ENCODE results near the gene POU2F1. TPM values are rescaled to one million over a fixed set of nuclear protein-coding genes. Genes with fewer than 3 reads are reported as not detected.

The POU2F1 gene
- total and polyA plus RNA-seq, 2 donors (not counting 3 experiments of a cell fraction or from before 2014, with no cell fraction given): 6.0 to 12.9 TPM

DNA sequence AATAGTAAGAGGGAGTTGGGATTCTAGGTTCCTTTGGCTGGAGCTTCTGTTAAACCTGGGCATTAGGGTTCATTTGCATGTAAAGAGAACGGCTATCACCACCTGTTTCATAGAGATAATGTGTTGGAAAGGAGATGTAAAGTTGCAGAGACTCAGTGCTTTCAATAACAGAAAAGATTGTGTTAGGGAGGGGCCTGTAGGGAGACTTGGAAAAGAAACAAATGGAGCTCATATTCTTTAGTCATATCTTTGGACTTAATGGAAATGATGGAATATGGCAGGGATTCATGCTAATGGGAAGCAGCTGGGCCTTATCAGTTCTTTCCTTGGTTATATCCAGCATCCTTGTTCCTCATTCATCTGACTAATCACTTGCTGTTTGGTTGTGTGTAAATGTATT, 152.7 kb downstream of the POU2F1 start:
- no peak overlapping the region for H3K4me3 ChIP-seq (replicated peaks in 1 of 3; ENCODE audit: insufficient read depth in 1 of 3, low read depth in 1 of 3, low read length in 3 of 3)
- no peak overlapping the region for H3K9ac ChIP-seq (replicated peaks; ENCODE audit: extremely low read depth, insufficient read depth, low read length)
- H3K27me3 ChIP-seq (ENCODE audit: control insufficient read depth in 2 of 2, insufficient read depth in 2 of 2, low read length in 2 of 2): no peaks in the 10 kb centered on the region
- no peak overlapping the region for H3K27ac ChIP-seq (ENCODE audit: insufficient read depth, low read depth, low read length)
- H4K20me1 ChIP-seq (replicated peaks; ENCODE audit: control insufficient read depth, extremely low read depth, insufficient read depth, low read length): no peaks in the 10 kb centered on the region
- no peaks in the 10 kb centered on the region for H3K4me1 ChIP-seq (ENCODE audit: control insufficient read depth, extremely low read depth, insufficient read depth, low read length)
- dilution Hi-C loops (cut with MboI; ENCODE audit: extremely low pct_ligation_motif_present, low sequenced_read_pairs) (no loop called here), intact Hi-C loops (cut with micrococcal nuclease) (no loop called here)
- H3K79me2 ChIP-seq (ENCODE audit: control insufficient read depth, insufficient read depth, low read length): no peaks in the 10 kb centered on the region
- POLR2A ChIA-PET: no interaction called here
- no peaks in the 10 kb centered on the region for H3K36me3 ChIP-seq (ENCODE audit: control insufficient read depth in 2 of 2, extremely low read depth in 1 of 2, insufficient read depth in 2 of 2, low read length in 2 of 2)
- no peak for FAIRE-seq
- BruUV-seq (replicated peaks): no TSS peak
- CTCF ChIA-PET: interaction anchor here (1.8 kb wide), 1 partner anchor 10 kb away, joined by 8 read pairs; no protein-coding TSS in a partner anchor
- H3K9me3 ChIP-seq (replicated peaks; ENCODE audit: control insufficient read depth, insufficient read depth, low read length): no peaks in the 10 kb centered on the region
- no peak overlapping the region for H3K4me2 ChIP-seq (ENCODE audit: insufficient read depth, low read length)
- no peak for DNase-seq (ENCODE audit: low read depth, low spot score)
- H2AFZ ChIP-seq (ENCODE audit: low read depth, low read length): no peak overlapping the region
- H3K9me1 ChIP-seq (replicated peaks; ENCODE audit: control insufficient read depth, extremely low read depth, insufficient read depth, low read length): no peaks in the 10 kb centered on the region
- TF ChIP-seq POLR2A (IDR thresholded peaks at IDR 0.05; ENCODE audit: low read depth, low read length) (no peak), JUN (IDR thresholded peaks at IDR 0.05; ENCODE audit: borderline replicate concordance, insufficient read depth, insufficient read length, low read depth) (no peak), FOS (IDR thresholded peaks at IDR 0.05; ENCODE audit: borderline replicate concordance, insufficient read depth, low read length) (no peak), MAX (IDR thresholded peaks at IDR 0.05; ENCODE audit: insufficient read depth, insufficient read length) (no peak), MYC (IDR thresholded peaks at IDR 0.05; ENCODE audit: low read depth, low read length) (no peak), POLR2AphosphoS5 (IDR thresholded peaks at IDR 0.05; ENCODE audit: insufficient read depth, low read depth, low read length) (no peak), GATA2 (IDR thresholded peaks at IDR 0.05; ENCODE audit: insufficient read depth, insufficient read length, low read depth, low read length) (no peak), CTCF (IDR thresholded peaks at IDR 0.05; ENCODE audit: extremely low read depth in 1 of 2, insufficient read depth in 1 of 2, low read depth in 1 of 2, low read length in 2 of 2) (no peak), EZH2 (IDR thresholded peaks at IDR 0.05; ENCODE audit: borderline replicate concordance, low read depth, low read length, severe bottlenecking) (no peak)
